GM23248 (cell line): ENCODE measurements around the gene CYTH2. TPM values are rescaled to one million over a fixed set of nuclear protein-coding genes. Genes with fewer than 3 reads are reported as not detected.

ENCODE experiments used
- DNase-seq: peaks from one replicate; pipeline ENCODE4 v3.0.0-alpha.2; 2015
- H2AFZ ChIP-seq: fragments of 200-600 bp; sonication (generic); 2 replicates; pipeline ENCODE4 v1.6.1; 2016; ENCODE audit warnings: antibody characterized with exemption
- H3F3A ChIP-seq: fragments of 200-600 bp; sonication (generic); 2 replicates; pipeline ENCODE4 v1.6.1; 2016; ENCODE audit warnings: mild to moderate bottlenecking, antibody characterized with exemption, mixed run types; ENCODE audit not compliant: insufficient read depth
- H3K27ac ChIP-seq: fragments of 200-600 bp; sonication (generic); 2 replicates; pipeline ENCODE4 v1.5.1; 2016; ENCODE audit warnings: mild to moderate bottlenecking
- H3K27me3 ChIP-seq: fragments of 200-600 bp; sonication (generic); replicated peaks from 2 replicates; pipeline ENCODE4 v1.6.1; 2016; ENCODE audit warnings: mild to moderate bottlenecking; ENCODE audit not compliant: insufficient read depth
- H3K36me3 ChIP-seq: fragments of 200-600 bp; sonication (generic); 2 replicates; pipeline ENCODE4 v1.6.1; 2016; ENCODE audit warnings: low read depth, mild to moderate bottlenecking
- H3K4me1 ChIP-seq: fragments of 200-600 bp; sonication (generic); 2 replicates; pipeline ENCODE4 v1.6.1; 2016; ENCODE audit warnings: mild to moderate bottlenecking; ENCODE audit not compliant: insufficient read depth
- H3K4me2 ChIP-seq: fragments of 200-600 bp; sonication (generic); one replicate; pipeline ENCODE4 v1.6.1; 2016; ENCODE audit warnings: mild to moderate bottlenecking; ENCODE audit not compliant: unreplicated experiment
- H3K4me3 ChIP-seq: fragments of 200-600 bp; sonication (generic); 2 replicates; pipeline ENCODE4 v1.5.1; 2016; ENCODE audit warnings: mild to moderate bottlenecking
- H3K79me2 ChIP-seq: fragments of 200-600 bp; sonication (generic); 2 replicates; pipeline ENCODE4 v1.6.1; 2016; ENCODE audit warnings: mild to moderate bottlenecking; ENCODE audit not compliant: insufficient read depth
- H3K9ac ChIP-seq: fragments of 200-600 bp; sonication (generic); 2 replicates; pipeline ENCODE4 v1.6.1; 2016; ENCODE audit warnings: mild to moderate bottlenecking
- H3K9me2 ChIP-seq: fragments of 200-600 bp; sonication (generic); 2 replicates; pipeline ENCODE4 v1.6.1; 2016; ENCODE audit warnings: mixed run types, mild to moderate bottlenecking, moderate library complexity; ENCODE audit not compliant: insufficient read depth
- H3K9me3 ChIP-seq: fragments of 200-600 bp; sonication (generic); one replicate; pipeline ENCODE4 v1.6.1; 2017; ENCODE audit warnings: low read depth
- H4K20me1 ChIP-seq: fragments of 200-600 bp; sonication (generic); 2 replicates; pipeline ENCODE4 v1.6.0; 2016; ENCODE audit not compliant: insufficient read depth
- EZH2 ChIP-seq: fragments of 200-600 bp; sonication (generic); IDR thresholded peaks from 2 replicates; pipeline ENCODE4 v1.6.1; 2018; ENCODE audit warnings: antibody characterized with exemption, mild to moderate bottlenecking; ENCODE audit not compliant: insufficient read depth, poor library complexity, severe bottlenecking
- EZH2phosphoT487 ChIP-seq: fragments of 200-600 bp; sonication (generic); IDR thresholded peaks from 2 replicates; pipeline ENCODE4 v1.6.1; 2018; ENCODE audit warnings: antibody characterized with exemption, moderate library complexity, mild to moderate bottlenecking, low read depth; ENCODE audit not compliant: insufficient read depth
- WGBS, 2 experiments: methylation state at CpG; one replicate each; pipeline ENCODE4 v1.1.6; 2015 to 2017; ENCODE audit warnings: low lambda C conversion rate in 2 of 2, low coverage in 1 of 2; ENCODE audit errors: missing lambda C conversion rate in 2 of 2; 5-methylcytosine and 5-hydroxymethylcytosine counted together
- in situ Hi-C: fragments of 300-500 bp; cut with MboI; formaldehyde crosslinking; loops from 2 replicates; pipeline ENCODE4 v1.15.0; 2020
- polyA plus RNA-seq: library from polyadenylated mRNA; unstranded; fragments of >200 nt; fragmentation: Nextera tagmentation; extraction: Ambion mirVana; gene quantifications from 2 replicates; pipeline ENCODE4 v1.2.1, GENCODE V29; 2016
- total RNA-seq: library from RNA; depleted of rRNA; stranded (reverse); fragments of >200 nt; shearing (Covaris generic); gene quantifications from 2 replicates; pipeline ENCODE4 v1.2.3, GENCODE V29; 2014

CYTH2 gene
- total and polyA plus RNA-seq, 2 experiments from 2014 or later = 40.9 to 86.0 TPM

DNA sequence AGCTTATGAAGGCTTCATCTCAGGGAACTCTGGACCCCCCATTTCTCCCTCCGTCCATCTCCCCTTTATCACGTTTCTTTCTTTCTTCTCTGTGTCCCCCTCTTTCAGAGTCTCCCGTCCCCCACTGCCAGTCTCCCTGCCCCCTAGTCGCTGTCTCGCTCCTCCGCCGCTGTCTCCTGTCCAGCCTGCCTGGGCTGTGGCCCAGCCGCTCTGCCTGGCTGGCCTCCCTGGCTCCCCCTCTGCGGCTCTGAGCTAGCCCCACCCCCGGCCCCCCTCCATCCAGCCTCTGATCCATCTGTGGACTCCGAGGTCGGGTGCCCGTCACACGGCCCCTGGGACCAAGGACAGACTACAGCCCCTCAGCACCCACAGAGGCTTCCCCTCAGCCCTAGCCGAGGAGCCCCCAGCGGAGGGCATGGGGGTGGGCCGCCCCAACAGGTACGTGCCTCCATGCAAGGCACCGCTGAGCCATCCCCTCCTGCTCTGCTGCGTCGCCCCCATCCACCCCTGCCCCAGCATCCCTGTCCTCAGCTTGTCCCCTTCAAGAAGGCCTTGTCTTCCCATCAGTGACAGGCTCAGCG is 14.9 kb upstream of the CYTH2 start:
- no peak overlapping the region for H3K4me3 ChIP-seq
- H2AFZ ChIP-seq = no peak overlapping the region
- H3K4me2 ChIP-seq = no peak overlapping the region
- H4K20me1 ChIP-seq = no peaks in the 10 kb centered on the region
- no peaks in the 10 kb centered on the region for H3K9me2 ChIP-seq
- H3K27ac ChIP-seq = no peak overlapping the region
- H3F3A ChIP-seq = no peaks in the 10 kb centered on the region
- no peak for DNase-seq
- no peaks in the 10 kb centered on the region for H3K4me1 ChIP-seq
- H3K9me3 ChIP-seq = no peaks in the 10 kb centered on the region
- no peaks in the 10 kb centered on the region for H3K27me3 ChIP-seq
- no peaks in the 10 kb centered on the region; the same call in 1 of the 2 replicates for H3K36me3 ChIP-seq
- H3K79me2 ChIP-seq = no peaks in the 10 kb centered on the region
- in situ Hi-C loops = no loop called here
- TF ChIP-seq EZH2 (no peak), EZH2phosphoT487 (no peak)
- WGBS, 2 experiments = 92 to 93% methylated on average over 8 to 22 of the region's 22 CpGs
- no peak overlapping the region for H3K9ac ChIP-seq

DNA sequence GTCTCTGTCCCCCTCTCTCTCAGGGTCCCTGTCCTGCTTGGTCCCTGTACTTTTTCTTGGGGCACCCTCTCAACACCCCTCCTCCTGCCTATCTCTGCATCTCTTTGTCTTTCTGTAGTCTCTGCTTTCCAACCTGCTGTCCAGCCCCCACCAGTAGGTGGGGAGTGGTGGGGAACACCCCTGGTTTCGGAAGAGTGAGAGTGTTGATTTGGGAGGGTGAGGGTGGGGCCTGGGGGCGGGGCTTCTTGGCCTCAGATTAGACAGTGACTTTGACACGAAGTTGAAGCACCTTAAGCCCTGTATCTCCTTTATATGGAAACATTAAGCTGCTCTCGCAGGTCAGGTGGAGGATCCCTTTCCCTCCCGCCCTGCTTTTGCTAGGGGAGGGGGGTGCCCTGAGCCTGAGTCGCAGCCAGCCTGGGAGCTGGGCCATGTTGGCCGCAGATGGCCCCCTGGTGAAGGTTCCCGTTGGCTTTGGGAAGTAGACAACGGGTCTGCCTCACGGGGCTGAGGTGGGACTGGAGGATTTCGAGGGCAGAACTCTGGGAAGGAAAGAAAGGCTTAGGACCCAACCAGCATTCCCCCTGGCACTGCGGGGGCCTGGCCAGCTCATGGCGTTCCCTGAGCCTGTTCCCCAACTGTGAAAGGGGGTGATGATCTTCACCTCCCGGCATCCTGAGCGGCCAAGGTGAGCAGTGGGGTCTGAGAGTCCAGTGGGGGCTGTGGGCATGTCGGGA is 13.8 kb upstream of the CYTH2 start, which contains the start of gene KCNJ14:
KCNJ14 (plus strand) TSS at position 404 of the 737 bp plus-strand sequence. CDS start 6,151 bp downstream, outside the sequence.
- no peak within 1 kb of the TSS for H2AFZ ChIP-seq
- TF ChIP-seq EZH2phosphoT487 = no peak
- no peak for TF ChIP-seq EZH2
- H3K27ac ChIP-seq = no peak within 1 kb of the TSS
- no peaks in the 10 kb centered on the region for H4K20me1 ChIP-seq
- H3K4me1 ChIP-seq = no peaks in the 10 kb centered on the region
- H3K79me2 ChIP-seq = no peaks in the 10 kb centered on the region
- no peaks in the 10 kb centered on the region for H3K9me3 ChIP-seq
- no peaks in the 10 kb centered on the region for H3K27me3 ChIP-seq
- no peaks in the 10 kb centered on the region for H3F3A ChIP-seq
- WGBS, 2 experiments = 68% methylated on average over 16 of the region's 16 CpGs
- H3K9me2 ChIP-seq = no peaks in the 10 kb centered on the region
- no peaks in the 10 kb centered on the region; the same call in 1 of the 2 replicates for H3K36me3 ChIP-seq
- in situ Hi-C loops = no loop called here
- no peak within 1 kb of the TSS for H3K9ac ChIP-seq
- H3K4me3 ChIP-seq = no peak within 1 kb of the TSS
- H3K4me2 ChIP-seq = no peak within 1 kb of the TSS
- no peak for DNase-seq

DNA sequence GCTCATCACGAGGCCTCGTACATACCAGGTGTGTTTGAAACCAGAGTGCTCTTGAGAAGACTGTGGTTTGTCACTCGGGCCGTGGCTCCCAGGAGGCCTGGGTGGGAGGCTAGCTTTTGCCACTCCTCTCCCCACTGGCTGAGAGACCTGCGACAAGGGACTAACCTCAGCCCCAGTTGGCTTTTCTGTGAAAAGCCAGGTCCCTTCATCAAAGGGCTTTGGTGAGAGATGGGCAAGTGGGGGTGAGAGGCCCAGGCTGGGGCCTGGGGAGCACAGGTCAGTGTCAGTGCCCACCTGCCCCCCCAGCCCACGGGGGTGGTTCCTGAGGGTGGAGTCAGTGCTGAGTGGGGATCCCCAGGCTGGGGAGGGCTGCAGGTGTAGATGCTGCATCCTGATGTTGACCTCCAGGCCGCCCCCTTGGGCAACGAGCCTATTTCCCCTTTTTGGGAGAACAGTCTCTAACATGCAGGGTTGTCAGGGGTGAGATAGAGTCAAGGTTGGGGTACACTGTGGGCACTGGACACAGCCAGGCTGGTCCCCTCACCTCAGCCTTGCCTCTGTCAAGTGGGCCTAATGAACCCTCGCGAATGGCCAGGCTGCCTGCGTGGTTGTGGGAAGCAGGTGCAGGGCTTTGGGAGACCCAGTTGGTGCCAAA is 13.1 kb upstream of the CYTH2 start:
- H2AFZ ChIP-seq = no peak overlapping the region
- no peak overlapping the region for H3K9ac ChIP-seq
- H3K27me3 ChIP-seq = no peaks in the 10 kb centered on the region
- DNase-seq = no peak
- H3K9me3 ChIP-seq = no peaks in the 10 kb centered on the region
- no peaks in the 10 kb centered on the region for H3K79me2 ChIP-seq
- in situ Hi-C loops = no loop called here
- H3K4me3 ChIP-seq = no peak overlapping the region
- H3K4me1 ChIP-seq = no peaks in the 10 kb centered on the region
- H3K27ac ChIP-seq = no peak overlapping the region
- WGBS, 2 experiments = 86 to 87% methylated on average over 10 to 11 of the region's 11 CpGs
- H3F3A ChIP-seq = no peaks in the 10 kb centered on the region
- no peak for TF ChIP-seq EZH2phosphoT487
- TF ChIP-seq EZH2 = no peak
- H3K36me3 ChIP-seq = peaks cover 3% of the 10 kb centered on the region; the same call in 1 of the 2 replicates
- no peak overlapping the region for H3K4me2 ChIP-seq
- H3K9me2 ChIP-seq = no peaks in the 10 kb centered on the region
- H4K20me1 ChIP-seq = no peaks in the 10 kb centered on the region

GRCh38 chr19:48456864-48457263 is 12.3 kb upstream of the CYTH2 start:
- Histone ChIP-seq H3K9me3 (no peaks in the 10 kb centered on the region), H3K4me3 (no peak overlapping the region), H3K9ac (no peak overlapping the region), H3K9me2 (no peaks in the 10 kb centered on the region), H3K4me1 (no peaks in the 10 kb centered on the region), H3K36me3 (peaks cover 3% of the 10 kb centered on the region; the same call in 1 of the 2 replicates), H3K79me2 (no peaks in the 10 kb centered on the region), H3K27me3 (no peaks in the 10 kb centered on the region), H4K20me1 (no peaks in the 10 kb centered on the region), H3K27ac (no peak overlapping the region), H3K4me2 (no peak overlapping the region), H2AFZ (no peak overlapping the region), H3F3A (no peaks in the 10 kb centered on the region)
- DNase-seq = no peak
- WGBS, 2 experiments = 98 to 100% methylated on average over 4 of the region's 4 CpGs
- no peak for TF ChIP-seq EZH2
- no peak for TF ChIP-seq EZH2phosphoT487
- in situ Hi-C loops = no loop called here
